IPS-18c (cell line): ENCODE data around the gene PRMT3.
"Not testable (repeated sequence)": the region's sequence is repeated elsewhere in the genome, so short reads cannot be mapped to it uniquely, and the experiment has no call there.

Experiments
- H3K4me3 ChIP-seq: 2 replicates; pipeline ENCODE4 v1.7.0; 2013; ENCODE audit warnings: low read depth, mild to moderate bottlenecking, low read length, moderate library complexity; ENCODE audit not compliant: insufficient read depth
- H3K9me3 ChIP-seq: one replicate; pipeline ENCODE4 v1.6.1; 2013; ENCODE audit warnings: mild to moderate bottlenecking, low read length, moderate library complexity; ENCODE audit not compliant: control insufficient read depth, insufficient read depth

The PRMT3 gene

DNA sequence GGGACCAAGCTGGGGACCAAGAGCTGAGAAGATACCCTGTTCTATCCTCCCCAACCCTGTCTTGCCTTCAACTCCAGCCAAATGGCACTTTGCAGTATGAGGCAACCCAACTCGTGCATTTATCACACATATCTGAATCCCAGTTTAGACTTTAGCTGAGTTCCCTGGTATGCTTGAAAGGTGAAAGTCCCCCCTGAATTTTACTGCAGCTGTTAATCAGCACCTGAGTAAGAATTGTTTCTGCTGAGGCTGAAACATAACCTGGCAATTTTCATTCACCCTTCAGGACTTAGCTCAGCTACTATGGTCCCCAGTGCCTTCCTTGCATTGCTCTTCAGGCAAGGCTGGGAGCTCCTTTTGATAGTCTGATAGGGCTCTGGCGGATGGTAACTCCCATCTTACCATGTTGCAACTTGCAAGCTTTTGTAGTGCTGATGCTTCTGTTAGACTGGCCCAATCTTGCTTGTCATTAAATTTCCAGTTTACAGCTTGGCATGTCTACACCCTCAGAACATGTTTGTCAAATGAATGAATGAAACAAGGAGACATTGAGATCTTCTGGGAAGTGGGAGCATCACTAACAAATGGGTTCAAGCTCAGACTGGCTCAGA lies 147.9 kb downstream of the PRMT3 start:
- no peak overlapping the region for H3K4me3 ChIP-seq

DNA sequence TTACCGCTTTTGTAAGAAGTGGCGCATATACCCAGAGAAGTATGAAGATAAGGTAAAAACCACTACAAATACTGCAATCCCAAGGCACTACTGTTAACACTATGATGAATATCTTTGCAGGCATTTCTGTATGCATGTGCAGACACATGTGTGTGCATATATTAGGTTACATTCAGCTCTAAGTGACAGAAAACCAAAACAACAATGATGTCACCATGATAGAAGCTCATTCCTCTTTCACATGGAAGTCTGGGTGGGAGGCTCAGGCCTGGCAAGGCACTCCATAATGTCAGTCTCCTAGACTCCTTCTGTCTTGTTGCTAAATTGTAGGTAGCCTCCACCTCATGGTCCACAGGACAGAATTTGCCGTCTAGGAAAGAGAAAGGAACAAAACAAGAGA lies 148.8 kb downstream of the PRMT3 start:
- Histone ChIP-seq H3K9me3 (no peaks in the 10 kb centered on the region), H3K4me3 (no peak overlapping the region)

More for the DNA sequence above, 147.9 kb downstream of the PRMT3 start:
- no peaks in the 10 kb centered on the region for H3K9me3 ChIP-seq

DNA sequence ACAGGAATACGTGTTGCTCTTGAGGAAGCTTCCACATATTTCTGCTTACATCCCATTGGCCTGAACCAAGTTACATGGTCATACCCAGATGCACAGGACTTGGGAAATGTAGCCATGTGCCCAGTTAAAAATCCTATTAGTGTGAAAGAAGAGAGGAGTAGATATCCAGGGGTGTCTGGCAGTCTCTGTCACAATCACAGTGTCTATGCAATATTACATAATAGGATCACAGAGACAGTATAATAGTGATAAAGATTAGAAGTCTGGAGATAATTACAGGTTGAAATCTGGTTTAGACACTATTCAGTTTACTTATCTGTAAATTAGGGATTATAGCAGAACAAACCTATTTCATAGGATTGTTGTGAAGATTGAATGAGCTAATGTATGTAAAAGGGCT lies 149.3 kb downstream of the PRMT3 start:
- H3K4me3 ChIP-seq, result no peak overlapping the region
- H3K9me3 ChIP-seq, result no peaks in the 10 kb centered on the region

DNA sequence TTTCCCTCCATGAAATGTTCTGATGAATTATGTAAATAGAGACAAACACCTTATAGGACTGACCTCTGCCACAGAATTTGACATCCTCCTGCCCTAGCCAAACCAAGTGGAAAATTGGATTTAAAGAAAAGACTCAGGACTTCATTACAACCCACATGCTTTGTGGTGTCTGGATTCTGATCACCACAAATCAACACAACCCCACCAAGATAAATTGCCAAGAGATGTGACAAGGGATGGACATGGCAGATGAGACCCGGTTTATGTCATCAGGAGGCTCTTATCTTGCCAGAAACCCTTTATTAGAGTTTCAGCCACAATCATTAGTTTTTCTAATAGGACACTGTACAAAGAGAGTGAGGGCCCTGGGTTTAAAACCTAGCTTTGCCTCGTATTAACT lies 154.0 kb downstream of the PRMT3 start:
- H3K4me3 ChIP-seq, result no peak overlapping the region
- H3K9me3 ChIP-seq, result no peaks in the 10 kb centered on the region

DNA sequence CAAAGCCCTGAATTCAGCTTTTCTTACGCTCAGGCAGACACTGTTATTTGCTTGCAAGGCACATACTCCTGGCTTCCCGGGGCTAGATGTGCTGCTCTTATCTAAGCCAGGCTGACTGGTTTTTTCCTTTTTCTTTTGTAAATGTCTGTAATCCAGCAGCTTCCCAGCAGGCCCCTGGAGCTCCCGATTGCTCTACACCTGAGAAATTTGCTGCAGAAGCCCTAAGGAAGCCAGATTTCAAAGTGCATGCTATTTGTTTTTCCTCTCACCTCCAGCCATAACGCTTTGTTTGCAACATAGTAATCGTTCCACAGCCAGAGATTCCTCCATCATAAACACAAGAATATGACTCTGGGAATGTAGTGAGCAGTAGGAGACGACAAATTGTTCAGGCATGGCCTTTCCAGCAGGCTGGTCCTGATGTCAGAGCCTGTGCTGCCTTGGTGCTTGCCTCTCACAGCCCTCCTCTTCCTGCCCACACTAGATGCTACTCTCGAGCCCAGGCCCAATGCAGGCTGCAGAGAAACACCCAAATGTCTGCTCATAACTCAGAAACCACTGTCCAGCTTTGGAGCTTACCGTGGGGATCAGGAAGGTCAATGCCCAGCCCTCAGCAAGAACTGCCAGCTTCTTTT lies 157.2 kb downstream of the PRMT3 start:
- H3K4me3 ChIP-seq, result no peak overlapping the region
- H3K9me3 ChIP-seq, result no peaks in the 10 kb centered on the region

DNA sequence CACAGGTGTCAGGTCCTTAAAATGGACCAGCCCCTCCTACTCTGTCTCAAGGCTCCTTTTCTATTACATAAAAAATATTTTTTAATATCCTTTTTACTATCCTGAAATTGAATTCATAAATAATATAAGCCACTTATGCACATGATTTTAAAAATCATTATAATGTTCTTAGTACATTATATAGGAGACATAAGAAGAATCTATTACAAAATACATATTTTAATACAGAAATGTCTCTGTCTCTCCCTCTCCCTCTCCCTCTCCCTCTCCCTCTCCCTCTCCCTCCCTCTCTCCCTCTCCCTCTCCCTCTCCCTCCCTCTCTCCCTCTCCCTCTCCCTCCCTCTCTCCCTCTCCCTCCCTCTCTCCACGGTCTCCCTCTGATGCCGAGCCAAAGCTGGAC lies 159.9 kb downstream of the PRMT3 start:
- H3K9me3 ChIP-seq, result no peaks in the 10 kb centered on the region

DNA sequence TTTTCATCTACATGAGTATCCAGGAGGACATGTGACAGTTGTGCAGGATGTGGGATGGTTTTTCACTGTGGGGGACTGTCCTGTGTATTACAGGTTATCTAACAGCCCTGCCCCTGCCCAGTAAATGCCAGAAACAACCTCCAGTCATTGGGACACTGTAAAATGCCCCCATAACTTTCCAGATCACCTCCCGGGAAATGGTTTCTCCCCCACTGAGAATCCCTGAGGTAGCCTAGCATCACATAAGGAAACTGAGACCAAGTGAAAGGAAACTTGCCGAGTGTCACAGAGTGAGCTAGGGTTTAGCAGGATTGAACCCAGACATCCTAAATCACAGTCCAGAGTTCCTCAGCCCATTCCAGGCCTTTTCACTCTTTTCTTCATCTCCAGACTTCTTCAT lies 163.6 kb downstream of the PRMT3 start:
- Histone ChIP-seq H3K4me3 (no peak overlapping the region), H3K9me3 (no peaks in the 10 kb centered on the region)

More for the DNA sequence above, 159.9 kb downstream of the PRMT3 start:
- no peak overlapping the region for H3K4me3 ChIP-seq

DNA sequence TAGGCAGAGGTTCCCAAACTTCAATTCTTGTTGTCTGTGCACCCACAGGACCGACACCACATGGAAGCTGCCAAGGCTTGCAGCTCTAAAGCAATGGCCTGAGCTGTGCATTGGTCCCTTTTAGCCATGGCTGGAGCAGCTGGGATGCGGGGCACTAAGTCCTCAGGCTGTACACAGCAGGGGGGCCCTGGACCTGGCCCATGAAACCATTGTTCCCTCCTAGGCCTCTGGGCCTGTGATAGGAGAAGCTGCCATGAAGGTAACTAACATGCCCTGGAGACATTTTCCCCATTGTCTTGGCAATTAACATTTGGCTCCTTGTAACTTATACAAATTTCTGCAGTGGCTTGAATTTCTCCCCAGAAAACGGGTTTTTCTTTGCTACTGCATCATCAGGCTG lies 168.3 kb downstream of the PRMT3 start:
- no peaks in the 10 kb centered on the region for H3K9me3 ChIP-seq

DNA sequence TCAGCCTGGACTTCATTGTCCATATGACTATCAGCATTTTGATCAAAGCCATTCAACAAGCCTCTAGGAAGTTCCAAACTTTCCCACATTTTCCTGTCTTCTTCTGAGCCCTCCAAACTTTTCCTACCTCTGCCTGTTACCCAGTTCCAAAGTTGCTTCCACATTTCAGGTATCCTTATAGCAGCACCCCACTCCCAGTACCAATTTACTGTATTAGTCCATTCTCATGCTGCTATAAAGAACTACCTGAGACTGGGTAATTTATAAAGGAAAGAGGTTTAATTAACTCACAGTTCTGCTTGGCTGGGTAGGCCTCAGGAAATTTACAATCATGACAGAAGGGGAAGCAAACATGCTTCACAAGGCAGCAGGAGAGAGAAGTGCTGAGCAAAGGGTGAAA lies 168.9 kb downstream of the PRMT3 start:
- not testable (repeated sequence) for H3K9me3 ChIP-seq, H3K4me3 ChIP-seq

More for the DNA sequence above, 168.3 kb downstream of the PRMT3 start:
- no peak overlapping the region for H3K4me3 ChIP-seq

DNA sequence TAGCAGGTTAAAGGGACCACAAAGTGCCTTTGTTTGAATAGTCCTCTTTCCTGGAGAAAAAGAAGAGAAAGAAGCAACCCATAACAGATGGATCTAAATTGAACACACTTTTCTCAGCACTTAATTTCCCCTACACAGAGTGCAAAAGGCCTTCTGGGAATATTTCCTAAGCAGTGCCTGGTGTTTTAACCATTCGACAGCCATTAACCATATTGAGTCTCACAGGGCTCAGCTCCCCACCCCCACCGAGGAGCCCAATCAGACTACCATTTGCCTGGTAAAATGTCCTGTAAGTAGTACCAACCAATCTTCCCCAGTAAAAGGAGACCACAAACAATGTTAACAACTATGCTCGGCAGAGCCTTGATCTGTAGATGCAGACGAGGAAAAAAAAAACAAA lies 171.2 kb downstream of the PRMT3 start:
- Histone ChIP-seq H3K9me3 (no peaks in the 10 kb centered on the region), H3K4me3 (no peak overlapping the region)
